Measurements from ENCODE around the gene FLNB. TPM values are rescaled to one million over a fixed set of nuclear protein-coding genes. Genes with fewer than 3 reads are reported as not detected.

Gene FLNB
- total RNA-seq, 1 experiment from 2014 or later, result 309 TPM

- Histone ChIP-seq H3K27ac (ENCODE audit: low read length) (no peak overlapping the region), H3K27me3 (ENCODE audit: control insufficient read depth, insufficient read depth, low read length) (no peaks in the 10 kb centered on the region), H3K9me3 (ENCODE audit: control insufficient read depth, insufficient read depth, low read depth, low read length) (no peaks in the 10 kb centered on the region), H3K4me1 (ENCODE audit: control insufficient read depth, insufficient read depth, low read length) (peaks cover 7% of the 10 kb centered on the region; the same call in 1 of the 2 replicates), H3K36me3 (ENCODE audit: control insufficient read depth, insufficient read depth, low read length) (peaks cover 35% of the 10 kb centered on the region), H3K4me3 (ENCODE audit: low read depth in 2 of 2, low read length in 2 of 2) (no peak overlapping the region)
- BruUV-seq (replicated peaks), result no TSS peak
- in situ Hi-C loops (cut with HindIII; ENCODE audit: low pct_unique_long_range_greater_than_20kb, low sequenced_read_pairs) (no loop called here), intact Hi-C loops (cut with micrococcal nuclease; ENCODE audit: unreplicated experiment) (no loop called here)
- TF ChIP-seq REST (IDR thresholded peaks at IDR 0.05; ENCODE audit: insufficient read depth in 1 of 2, low read depth in 2 of 2, low read length in 1 of 2) (no peak), TCF7L2 (IDR thresholded peaks at IDR 0.05; ENCODE audit: low read depth, low read length) (no peak), SIN3A (IDR thresholded peaks at IDR 0.05; ENCODE audit: borderline replicate concordance, insufficient read depth, low read depth, low read length) (no peak), POLR2AphosphoS5 (IDR thresholded peaks at IDR 0.05; ENCODE audit: low read depth, low read length) (no peak)
- DNase-seq (ENCODE audit: low read depth, low spot score), result no peak
- ChIA-PET POLR2A (no interaction called here), CTCF (no interaction called here)
- ATAC-seq, result no peak
Measured at GRCh38 chr3:58120075-58120812, 112.0 kb downstream of the FLNB start.

DNA sequence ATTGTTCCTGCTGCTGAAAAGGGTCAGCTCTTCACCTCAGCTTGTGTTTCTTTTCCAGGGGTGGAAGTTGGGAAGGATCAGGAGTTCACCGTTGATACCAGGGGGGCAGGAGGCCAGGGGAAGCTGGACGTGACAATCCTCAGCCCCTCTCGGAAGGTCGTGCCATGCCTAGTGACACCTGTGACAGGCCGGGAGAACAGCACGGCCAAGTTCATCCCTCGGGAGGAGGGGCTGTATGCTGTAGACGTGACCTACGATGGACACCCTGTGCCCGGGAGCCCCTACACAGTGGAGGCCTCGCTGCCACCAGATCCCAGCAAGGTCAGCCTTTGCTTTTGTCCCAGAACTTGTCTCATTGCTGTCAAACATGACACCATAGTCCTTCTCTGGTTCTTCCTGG is 113.0 kb downstream of the FLNB start:
- TF ChIP-seq, protein P1, sequence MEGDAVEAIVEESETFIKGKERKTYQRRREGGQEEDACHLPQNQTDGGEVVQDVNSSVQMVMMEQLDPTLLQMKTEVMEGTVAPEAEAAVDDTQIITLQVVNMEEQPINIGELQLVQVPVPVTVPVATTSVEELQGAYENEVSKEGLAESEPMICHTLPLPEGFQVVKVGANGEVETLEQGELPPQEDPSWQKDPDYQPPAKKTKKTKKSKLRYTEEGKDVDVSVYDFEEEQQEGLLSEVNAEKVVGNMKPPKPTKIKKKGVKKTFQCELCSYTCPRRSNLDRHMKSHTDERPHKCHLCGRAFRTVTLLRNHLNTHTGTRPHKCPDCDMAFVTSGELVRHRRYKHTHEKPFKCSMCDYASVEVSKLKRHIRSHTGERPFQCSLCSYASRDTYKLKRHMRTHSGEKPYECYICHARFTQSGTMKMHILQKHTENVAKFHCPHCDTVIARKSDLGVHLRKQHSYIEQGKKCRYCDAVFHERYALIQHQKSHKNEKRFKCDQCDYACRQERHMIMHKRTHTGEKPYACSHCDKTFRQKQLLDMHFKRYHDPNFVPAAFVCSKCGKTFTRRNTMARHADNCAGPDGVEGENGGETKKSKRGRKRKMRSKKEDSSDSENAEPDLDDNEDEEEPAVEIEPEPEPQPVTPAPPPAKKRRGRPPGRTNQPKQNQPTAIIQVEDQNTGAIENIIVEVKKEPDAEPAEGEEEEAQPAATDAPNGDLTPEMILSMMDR (IDR thresholded peaks at IDR 0.05), result no peak
- no peak for TF ChIP-seq REST (IDR thresholded peaks at IDR 0.05; ENCODE audit: insufficient read depth in 1 of 2, low read depth in 2 of 2, low read length in 1 of 2)
- TF ChIP-seq POLR2AphosphoS5 (IDR thresholded peaks at IDR 0.05; ENCODE audit: low read depth, low read length), result no peak
- no peak for TF ChIP-seq TCF7L2 (IDR thresholded peaks at IDR 0.05; ENCODE audit: low read depth, low read length)
- TF ChIP-seq SIN3A (IDR thresholded peaks at IDR 0.05; ENCODE audit: borderline replicate concordance, insufficient read depth, low read depth, low read length), result no peak
- H3K4me3 ChIP-seq (ENCODE audit: low read depth in 2 of 2, low read length in 2 of 2), result no peak overlapping the region
- DNase-seq (ENCODE audit: low read depth, low spot score) (no peak), ATAC-seq (no peak)
- ChIA-PET POLR2A (no interaction called here), CTCF (no interaction called here)
- in situ Hi-C loops (cut with HindIII; ENCODE audit: low pct_unique_long_range_greater_than_20kb, low sequenced_read_pairs), result no loop called here
- no peaks in the 10 kb centered on the region for H3K27me3 ChIP-seq (ENCODE audit: control insufficient read depth, insufficient read depth, low read length)
- BruUV-seq (replicated peaks), result no TSS peak
- peaks cover 36% of the 10 kb centered on the region for H3K36me3 ChIP-seq (ENCODE audit: control insufficient read depth, insufficient read depth, low read length)
- no peaks in the 10 kb centered on the region for H3K9me3 ChIP-seq (ENCODE audit: control insufficient read depth, insufficient read depth, low read depth, low read length)
- intact Hi-C loops (cut with micrococcal nuclease; ENCODE audit: unreplicated experiment), result no loop called here
- peaks cover 7% of the 10 kb centered on the region; the same call in 1 of the 2 replicates for H3K4me1 ChIP-seq (ENCODE audit: control insufficient read depth, insufficient read depth, low read length)
- H3K27ac ChIP-seq (ENCODE audit: low read length), result no peak overlapping the region

Data from Panc1 (cell line).